ENCODE data around the gene ZNF19.

The ZNF19 gene

GRCh38 chr16:71528257-71528656, 39.1 kb upstream of the ZNF19 start:
- Histone ChIP-seq H3K36me3 (ENCODE audit: low read depth) (no peaks in the 10 kb centered on the region), H3K9me3 (ENCODE audit: severe bottlenecking) (no peaks in the 10 kb centered on the region), H3K4me3 (ENCODE audit: severe bottlenecking) (no peak overlapping the region), H3K4me1 (ENCODE audit: insufficient read depth, poor library complexity, severe bottlenecking) (peaks cover 12% of the 10 kb centered on the region), H3K27me3 (ENCODE audit: insufficient read depth, poor library complexity, severe bottlenecking) (peaks cover 2% of the 10 kb centered on the region), H3K27ac (ENCODE audit: poor library complexity, severe bottlenecking) (no peak overlapping the region)
- no peak for DNase-seq (ENCODE audit: low spot score)
- TF ChIP-seq CTCF (IDR thresholded peaks at IDR 0.05; ENCODE audit: poor library complexity, severe bottlenecking), result no peak
- no peak for ATAC-seq (ENCODE audit: low read depth)

GRCh38 chr16:71526111-71526631, 37.0 kb upstream of the ZNF19 start, which contains the start of gene CHST4:
Gene CHST4, plus strand, starts transcription at chr16:71526426. Its CDS starts 10,252 bp downstream, at chr16:71536678.
- no peaks in the 10 kb centered on the region for H3K9me3 ChIP-seq (ENCODE audit: severe bottlenecking)
- TF ChIP-seq CTCF (IDR thresholded peaks at IDR 0.05; ENCODE audit: poor library complexity, severe bottlenecking), result no peak
- H3K27ac ChIP-seq (ENCODE audit: poor library complexity, severe bottlenecking), result no peak within 1 kb of the TSS
- peak; percentile 95 for ATAC-seq (ENCODE audit: low read depth)
- no peaks in the 10 kb centered on the region for H3K27me3 ChIP-seq (ENCODE audit: insufficient read depth, poor library complexity, severe bottlenecking)
- H3K4me1 ChIP-seq (ENCODE audit: insufficient read depth, poor library complexity, severe bottlenecking), result peaks cover 12% of the 10 kb centered on the region
- no peaks in the 10 kb centered on the region for H3K36me3 ChIP-seq (ENCODE audit: low read depth)
- no peak within 1 kb of the TSS for H3K4me3 ChIP-seq (ENCODE audit: severe bottlenecking)
- DNase-seq (ENCODE audit: low spot score), result no peak

GRCh38 chr16:71524566-71525553, 35.7 kb upstream of the ZNF19 start:
- Histone ChIP-seq H3K27me3 (ENCODE audit: insufficient read depth, poor library complexity, severe bottlenecking) (no peaks in the 10 kb centered on the region), H3K36me3 (ENCODE audit: low read depth) (no peaks in the 10 kb centered on the region), H3K9me3 (ENCODE audit: severe bottlenecking) (no peaks in the 10 kb centered on the region), H3K4me3 (ENCODE audit: severe bottlenecking) (no peak overlapping the region), H3K27ac (ENCODE audit: poor library complexity, severe bottlenecking) (no peak overlapping the region), H3K4me1 (ENCODE audit: insufficient read depth, poor library complexity, severe bottlenecking) (peaks cover 12% of the 10 kb centered on the region)
- no peak for DNase-seq (ENCODE audit: low spot score)
- no peak for ATAC-seq (ENCODE audit: low read depth)
- no peak for TF ChIP-seq CTCF (IDR thresholded peaks at IDR 0.05; ENCODE audit: poor library complexity, severe bottlenecking)

DNA sequence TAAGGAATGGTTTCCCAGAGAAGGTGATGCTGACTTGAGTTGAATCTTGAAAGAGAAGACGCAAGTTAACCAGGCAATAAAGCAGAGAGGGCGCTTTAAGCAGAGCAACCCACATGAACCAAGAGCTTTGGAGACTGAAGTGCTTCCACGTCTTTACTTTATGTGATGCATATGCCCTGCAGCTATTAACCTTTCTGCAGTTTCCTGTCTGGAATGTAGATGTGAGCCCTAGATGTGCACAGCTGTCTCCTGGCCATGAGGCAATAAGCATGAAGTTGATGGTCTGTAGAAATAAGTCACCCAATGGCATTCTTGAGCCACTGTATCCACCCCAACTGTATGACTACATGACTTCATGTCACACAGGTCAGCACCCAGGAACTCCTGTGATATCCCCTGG, 31.4 kb upstream of the ZNF19 start:
- peak; percentile 66 for ATAC-seq (ENCODE audit: low read depth)
- DNase-seq (ENCODE audit: low spot score), result no peak
- TF ChIP-seq CTCF (IDR thresholded peaks at IDR 0.05; ENCODE audit: poor library complexity, severe bottlenecking), result no peak
- Histone ChIP-seq H3K9me3 (ENCODE audit: severe bottlenecking) (no peaks in the 10 kb centered on the region), H3K4me1 (ENCODE audit: insufficient read depth, poor library complexity, severe bottlenecking) (peaks cover 2% of the 10 kb centered on the region), H3K27me3 (ENCODE audit: insufficient read depth, poor library complexity, severe bottlenecking) (no peaks in the 10 kb centered on the region), H3K4me3 (ENCODE audit: severe bottlenecking) (no peak overlapping the region), H3K27ac (ENCODE audit: poor library complexity, severe bottlenecking) (no peak overlapping the region), H3K36me3 (ENCODE audit: low read depth) (no peaks in the 10 kb centered on the region)

All from RWPE2 (cell line).